MM.1S (cell line): ENCODE data around the gene FBP1.

Source experiments
- CTCF ChIP-seq: fragments of 300-600 bp; sonication (generic); IDR thresholded peaks from 2 replicates; pipeline ENCODE4 v1.5.1; 2016; ENCODE audit warnings: antibody characterized with exemption, low read length, mixed read lengths
- EZH2 ChIP-seq: fragments of 300-600 bp; sonication (generic); optimal IDR thresholded peaks from 2 replicates; pipeline ENCODE3; 2017; ENCODE audit warnings: low read depth, mild to moderate bottlenecking, antibody characterized with exemption, low read length, mixed read lengths

GRCh38 chr9:94630281-94630680, 9.0 kb downstream of the FBP1 start:
- TF ChIP-seq EZH2 = no peak
- no peak for TF ChIP-seq CTCF
